GM21526 (cell line): ENCODE results near the gene PEX5L.

Experiments
- ATAC-seq: cut with Tn5 transposase; IDR thresholded peaks from one replicate; pipeline ENCODE4 v1.9.1; 2021; ENCODE audit warnings: moderate library complexity; ENCODE audit not compliant: unreplicated experiment, low FRiP score

The PEX5L gene

GRCh38 chr3:179853176-179853575 lies 183.6 kb downstream of the PEX5L start:
- peak; percentile 74 for ATAC-seq

- peak; percentile 60 for ATAC-seq
Measured at GRCh38 chr3:179852142-179852905, 184.4 kb downstream of the PEX5L start.

GRCh38 chr3:179848711-179849110 lies 188.0 kb downstream of the PEX5L start:
- no peak for ATAC-seq

GRCh38 chr3:179842061-179842460 lies 194.7 kb downstream of the PEX5L start:
- no peak for ATAC-seq

- no peak for ATAC-seq
Measured at GRCh38 chr3:179840985-179841384, 195.8 kb downstream of the PEX5L start.

- no peak for ATAC-seq
Measured at GRCh38 chr3:179837374-179837773, 199.4 kb downstream of the PEX5L start.

- no peak for ATAC-seq
Measured at GRCh38 chr3:179833294-179833693, 203.4 kb downstream of the PEX5L start.

- no peak for ATAC-seq
Measured at GRCh38 chr3:179832333-179832854, 204.3 kb downstream of the PEX5L start.

- ATAC-seq, result no peak
Measured at GRCh38 chr3:179829401-179829800, 207.3 kb downstream of the PEX5L start.

GRCh38 chr3:179828738-179829137 lies 208.0 kb downstream of the PEX5L start:
- ATAC-seq, result no peak

- no peak for ATAC-seq
Measured at GRCh38 chr3:179826247-179826637, 210.5 kb downstream of the PEX5L start.

GRCh38 chr3:179825527-179826246 lies 211.1 kb downstream of the PEX5L start:
- no peak for ATAC-seq

GRCh38 chr3:179822296-179822695 lies 214.4 kb downstream of the PEX5L start:
- ATAC-seq, result no peak

- no peak for ATAC-seq
Measured at GRCh38 chr3:179819379-179819778, 217.4 kb downstream of the PEX5L start.

- no peak for ATAC-seq
Measured at GRCh38 chr3:179812096-179812382, 224.7 kb downstream of the PEX5L start.

- ATAC-seq, result peak; percentile 95
Measured at GRCh38 chr3:179811321-179812095, 225.2 kb downstream of the PEX5L start.

GRCh38 chr3:179809639-179810038 lies 227.1 kb downstream of the PEX5L start:
- ATAC-seq, result no peak

GRCh38 chr3:179807588-179807987 lies 229.1 kb downstream of the PEX5L start:
- ATAC-seq, result no peak

- ATAC-seq, result no peak
Measured at GRCh38 chr3:179806177-179806576, 230.6 kb downstream of the PEX5L start.

GRCh38 chr3:179801856-179802255 lies 234.9 kb downstream of the PEX5L start:
- ATAC-seq, result no peak

- ATAC-seq, result no peak
Measured at GRCh38 chr3:179801263-179801662, 235.5 kb downstream of the PEX5L start.
